Osteocyte (in vitro differentiated cells): ENCODE data around the gene KIFC3. TPM values are rescaled to one million over a fixed set of nuclear protein-coding genes. Genes with fewer than 3 reads are reported as not detected.

Experiments
- DNase-seq: peaks from one replicate; pipeline ENCODE4 v3.0.0; 2021; ENCODE audit warnings: mixed read lengths; ENCODE audit not compliant: unreplicated experiment; ENCODE audit errors: extremely low spot score
- H3K27ac Mint-ChIP-seq: one replicate; pipeline ENCODE4 v1.8.0; 2021; ENCODE audit warnings: mild to moderate bottlenecking, mixed read lengths; ENCODE audit not compliant: unreplicated experiment
- H3K27me3 Mint-ChIP-seq: one replicate; pipeline ENCODE4 v1.8.0; 2021; ENCODE audit warnings: mixed read lengths; ENCODE audit not compliant: unreplicated experiment
- H3K36me3 Mint-ChIP-seq: one replicate; pipeline ENCODE4 v1.8.0; 2021; ENCODE audit warnings: mixed read lengths; ENCODE audit not compliant: unreplicated experiment
- H3K4me1 Mint-ChIP-seq: one replicate; pipeline ENCODE4 v1.8.0; 2021; ENCODE audit warnings: mixed read lengths; ENCODE audit not compliant: unreplicated experiment
- H3K4me3 Mint-ChIP-seq: one replicate; pipeline ENCODE4 v1.8.0; 2021; ENCODE audit warnings: mild to moderate bottlenecking, moderate library complexity, mixed read lengths; ENCODE audit not compliant: unreplicated experiment
- H3K9me3 Mint-ChIP-seq: one replicate; pipeline ENCODE4 v1.8.0; 2021; ENCODE audit warnings: mixed read lengths; ENCODE audit not compliant: unreplicated experiment
- total RNA-seq: library from RNA; stranded (reverse); gene quantifications from 2 replicates; pipeline ENCODE4 v1.2.1, GENCODE V29; 2021
- TF ChIP-seq, protein P1 (sequence below): fragments of 200-600 bp; sonication (generic); IDR thresholded peaks from 2 replicates; pipeline ENCODE4 v1.5.0; 2021; ENCODE audit warnings: antibody characterized with exemption, mild to moderate bottlenecking, moderate library complexity

Gene KIFC3
- total RNA-seq, 1 donor from 2014 or later, result 196 TPM

DNA sequence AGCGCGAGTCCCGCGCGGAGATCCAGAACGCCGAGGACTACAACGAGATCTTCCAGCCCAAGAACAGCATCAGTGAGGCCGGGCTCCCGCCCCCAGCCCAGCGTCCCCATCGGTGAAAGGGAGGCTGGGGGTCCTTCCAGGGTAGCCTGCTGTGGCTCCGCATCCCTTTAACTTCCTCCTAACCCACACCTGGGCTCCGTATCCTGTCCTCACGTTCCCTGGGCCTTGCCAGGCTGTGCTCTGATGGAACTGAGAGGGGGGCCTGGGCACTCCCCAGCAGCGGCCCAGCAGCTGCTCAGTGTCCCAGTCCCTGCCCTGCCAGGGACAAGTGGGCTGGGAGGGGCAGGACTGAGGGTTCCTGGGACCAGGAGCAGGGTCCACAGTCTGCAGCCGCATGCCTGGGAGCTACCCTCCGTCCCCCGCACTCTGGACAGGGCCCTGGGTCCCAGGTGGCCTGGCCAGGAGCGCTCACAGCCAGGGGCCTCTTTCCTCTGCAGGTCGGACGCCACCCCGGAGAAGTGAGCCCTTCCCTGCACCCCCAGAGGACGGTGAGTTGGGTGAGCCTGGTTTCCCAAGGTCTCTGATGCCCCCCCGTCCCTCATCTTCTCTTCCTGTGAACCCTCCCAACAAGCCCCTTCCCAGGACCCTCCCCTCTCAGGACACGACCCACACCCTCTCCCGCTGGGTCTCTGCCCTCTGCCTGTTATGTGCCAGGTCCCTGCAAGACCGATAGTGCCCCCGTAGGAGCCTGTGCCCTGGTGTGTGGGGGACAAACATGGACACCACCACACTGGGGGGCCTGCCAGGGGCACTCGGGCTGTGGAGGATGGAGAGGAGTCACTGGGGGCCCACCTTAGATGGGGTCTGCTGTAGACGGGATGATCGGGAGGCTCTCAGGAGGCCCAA is 48.6 kb downstream of the KIFC3 start:
- no peak for DNase-seq
- Mint-ChIP-seq H3K27me3 (no peaks in the 10 kb centered on the region), H3K4me1 (peaks cover 13% of the 10 kb centered on the region), H3K4me3 (no peak overlapping the region), H3K9me3 (no peaks in the 10 kb centered on the region), H3K36me3 (peaks cover 7% of the 10 kb centered on the region), H3K27ac (no peak overlapping the region)
- TF ChIP-seq, protein P1, sequence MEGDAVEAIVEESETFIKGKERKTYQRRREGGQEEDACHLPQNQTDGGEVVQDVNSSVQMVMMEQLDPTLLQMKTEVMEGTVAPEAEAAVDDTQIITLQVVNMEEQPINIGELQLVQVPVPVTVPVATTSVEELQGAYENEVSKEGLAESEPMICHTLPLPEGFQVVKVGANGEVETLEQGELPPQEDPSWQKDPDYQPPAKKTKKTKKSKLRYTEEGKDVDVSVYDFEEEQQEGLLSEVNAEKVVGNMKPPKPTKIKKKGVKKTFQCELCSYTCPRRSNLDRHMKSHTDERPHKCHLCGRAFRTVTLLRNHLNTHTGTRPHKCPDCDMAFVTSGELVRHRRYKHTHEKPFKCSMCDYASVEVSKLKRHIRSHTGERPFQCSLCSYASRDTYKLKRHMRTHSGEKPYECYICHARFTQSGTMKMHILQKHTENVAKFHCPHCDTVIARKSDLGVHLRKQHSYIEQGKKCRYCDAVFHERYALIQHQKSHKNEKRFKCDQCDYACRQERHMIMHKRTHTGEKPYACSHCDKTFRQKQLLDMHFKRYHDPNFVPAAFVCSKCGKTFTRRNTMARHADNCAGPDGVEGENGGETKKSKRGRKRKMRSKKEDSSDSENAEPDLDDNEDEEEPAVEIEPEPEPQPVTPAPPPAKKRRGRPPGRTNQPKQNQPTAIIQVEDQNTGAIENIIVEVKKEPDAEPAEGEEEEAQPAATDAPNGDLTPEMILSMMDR, result no peak

DNA sequence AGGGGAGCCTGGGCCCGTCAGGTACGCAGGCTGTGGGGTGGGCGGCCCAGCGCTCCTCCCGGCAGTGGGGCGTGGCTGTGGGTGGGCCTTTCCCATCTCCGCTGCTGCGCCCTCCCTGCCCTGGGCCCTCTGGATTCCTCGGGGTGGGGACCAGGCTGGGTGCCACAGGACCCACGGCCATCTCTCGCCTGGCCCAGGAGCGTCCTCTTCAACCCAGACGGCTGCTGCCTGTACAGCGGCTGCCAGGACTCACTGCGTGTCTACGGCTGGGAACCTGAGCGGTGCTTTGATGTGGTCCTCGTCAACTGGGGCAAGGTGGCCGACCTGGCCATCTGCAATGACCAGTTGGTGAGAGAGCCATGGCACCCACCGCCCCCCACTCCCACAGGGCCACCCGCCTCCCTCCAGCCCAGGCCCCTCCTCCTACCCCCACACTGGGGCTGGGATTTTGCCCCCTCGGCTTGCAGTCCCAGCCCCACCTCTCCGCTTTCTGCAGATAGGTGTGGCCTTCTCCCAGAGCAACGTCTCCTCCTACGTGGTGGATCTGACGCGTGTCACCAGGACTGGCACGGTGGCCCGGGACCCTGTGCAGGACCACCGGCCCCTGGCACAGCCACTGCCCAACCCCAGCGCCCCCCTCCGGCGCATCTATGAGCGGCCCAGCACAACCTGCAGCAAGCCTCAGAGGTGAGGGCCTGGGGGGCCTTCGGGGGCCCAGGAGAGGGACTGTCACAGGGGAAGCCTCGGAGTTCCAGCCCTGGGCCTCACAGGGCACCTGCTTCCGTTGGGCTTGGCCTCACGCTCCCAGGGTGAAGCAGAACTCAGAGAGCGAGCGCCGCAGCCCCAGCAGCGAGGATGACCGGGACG is 49.5 kb downstream of the KIFC3 start:
- Mint-ChIP-seq H3K9me3 (no peaks in the 10 kb centered on the region), H3K27me3 (no peaks in the 10 kb centered on the region), H3K36me3 (peaks cover 7% of the 10 kb centered on the region), H3K4me3 (no peak overlapping the region), H3K27ac (no peak overlapping the region), H3K4me1 (peaks cover 13% of the 10 kb centered on the region)
- DNase-seq, result no peak
- TF ChIP-seq, protein P1, result no peak

DNA sequence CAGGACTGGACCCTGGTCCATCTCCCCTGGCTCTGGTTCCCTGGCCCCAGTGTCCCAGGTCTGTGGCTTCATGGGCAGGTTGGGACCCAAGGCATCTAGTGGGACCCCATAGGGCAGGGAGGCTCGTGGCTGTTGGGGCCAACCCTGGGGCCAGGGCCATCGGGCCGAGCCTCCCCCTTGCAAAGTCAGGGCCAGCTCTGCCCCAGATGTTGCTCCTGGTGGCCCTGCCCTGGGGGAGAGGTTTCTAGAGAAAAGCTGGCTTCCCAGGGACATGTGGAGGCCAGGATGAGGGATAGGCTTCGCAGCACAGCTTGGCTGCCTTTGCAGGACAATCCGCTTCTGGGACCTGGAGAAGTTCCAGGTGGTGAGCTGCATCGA is 50.1 kb downstream of the KIFC3 start:
- peaks cover 11% of the 10 kb centered on the region for H3K4me1 Mint-ChIP-seq
- no peak overlapping the region for H3K4me3 Mint-ChIP-seq
- H3K27ac Mint-ChIP-seq, result no peak overlapping the region
- TF ChIP-seq, protein P1, result no peak
- H3K36me3 Mint-ChIP-seq, result peaks cover 7% of the 10 kb centered on the region
- H3K9me3 Mint-ChIP-seq, result no peaks in the 10 kb centered on the region
- DNase-seq, result no peak
- H3K27me3 Mint-ChIP-seq, result no peaks in the 10 kb centered on the region

DNA sequence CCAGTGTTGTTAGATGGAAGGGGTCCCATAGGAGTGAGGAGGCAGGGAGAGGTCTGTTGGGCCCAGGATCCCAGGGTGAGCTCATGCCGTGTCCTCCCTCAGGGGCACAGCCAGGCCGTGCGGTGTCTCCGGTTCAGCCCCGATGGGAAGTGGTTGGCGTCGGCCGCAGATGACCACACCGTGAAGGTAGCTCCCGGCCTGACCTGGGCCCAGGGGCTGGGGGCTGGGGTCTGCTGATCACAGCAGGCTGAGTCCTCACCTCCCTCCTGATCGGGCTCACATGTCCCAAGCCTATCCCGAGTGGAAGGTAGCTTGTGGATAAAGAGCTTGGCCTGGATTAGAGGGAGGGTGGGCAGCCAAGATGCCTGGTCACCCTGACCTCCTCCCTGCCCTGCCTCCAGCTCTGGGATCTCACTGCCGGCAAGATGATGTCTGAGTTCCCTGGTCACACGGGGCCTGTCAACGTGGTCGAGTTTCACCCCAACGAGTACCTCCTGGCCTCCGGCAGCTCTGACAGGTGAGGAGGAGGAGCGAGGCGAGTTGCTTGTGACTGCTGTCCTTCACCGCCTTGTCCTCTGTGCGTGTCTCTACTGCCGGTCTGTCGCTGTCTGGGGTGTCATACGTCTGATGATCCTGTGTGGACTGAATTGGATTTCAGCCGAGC is 50.6 kb downstream of the KIFC3 start:
- DNase-seq, result no peak
- Mint-ChIP-seq H3K36me3 (peaks cover 7% of the 10 kb centered on the region), H3K27ac (no peak overlapping the region), H3K4me1 (peaks cover 9% of the 10 kb centered on the region), H3K4me3 (no peak overlapping the region), H3K9me3 (no peaks in the 10 kb centered on the region), H3K27me3 (no peaks in the 10 kb centered on the region)
- TF ChIP-seq, protein P1, result no peak
